ENCODE results near the gene RANBP1. TPM values are rescaled to one million over a fixed set of nuclear protein-coding genes. Genes with fewer than 3 reads are reported as not detected.

Gene RANBP1
- total and polyA plus RNA-seq, 9 of the 15 experiments (the other 6 are each of a cell fraction or from before 2014, with no cell fraction given), result 162 to 2,891 (median 1,289) TPM

DNA sequence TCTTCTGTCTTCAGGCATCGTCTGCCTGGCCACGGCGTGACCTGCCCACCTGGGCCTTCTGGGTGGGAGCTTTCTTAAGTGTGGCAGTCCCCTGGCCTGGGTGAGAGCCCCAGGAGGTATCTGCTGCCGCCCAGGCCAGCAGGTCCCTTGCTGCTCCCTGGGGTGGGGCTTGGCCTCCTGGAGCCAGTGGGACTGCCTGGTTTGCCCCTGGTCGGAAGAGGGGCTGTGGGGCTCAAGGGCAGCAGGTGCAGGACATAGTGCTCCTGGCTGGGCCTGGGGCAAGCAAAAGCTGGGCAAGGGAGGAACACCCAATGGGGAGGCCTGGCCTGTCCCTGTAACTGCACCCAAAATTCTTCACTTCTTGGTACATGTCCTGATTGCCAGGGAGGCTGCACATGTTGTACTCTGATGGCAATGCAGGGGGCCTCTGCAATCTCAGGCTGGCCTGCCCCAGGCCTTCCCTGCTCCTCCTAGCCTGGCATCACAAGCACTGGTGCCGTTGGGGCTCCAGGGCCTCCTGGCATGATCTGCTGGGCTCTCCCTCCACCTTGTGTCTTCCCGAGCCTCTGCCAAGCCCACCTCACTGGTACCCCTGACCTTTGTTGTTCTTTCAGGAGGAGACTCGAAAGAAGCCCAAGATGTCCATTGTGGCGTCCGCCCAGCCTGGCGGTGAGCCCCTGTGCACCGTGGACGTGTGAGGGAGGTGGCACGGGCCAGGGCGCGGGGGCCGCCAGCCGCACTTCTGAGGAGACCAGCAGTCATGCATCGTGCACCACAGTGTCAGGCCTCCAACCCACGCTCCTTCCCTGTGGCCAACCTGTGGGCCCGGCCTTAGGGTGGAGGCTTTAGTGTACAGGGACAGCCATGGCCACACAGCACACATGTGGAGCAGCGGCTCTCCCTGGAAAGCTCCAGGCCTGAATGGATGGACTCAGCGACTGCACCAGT lies 6.2 kb upstream of the RANBP1 start (continued):
- TF ChIP-seq, protein P1, sequence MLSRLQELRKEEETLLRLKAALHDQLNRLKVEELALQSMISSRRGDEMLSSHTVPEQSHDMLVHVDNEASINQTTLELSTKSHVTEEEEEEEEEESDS (CRISPR knock-in tag; IDR thresholded peaks at IDR 0.05), result no peak
- TF ChIP-seq CAMTA2 (CRISPR knock-in tag; conservative IDR thresholded peaks at IDR 0.05), result no peak; the same call in 1 of the 2 replicates
- TF ChIP-seq TBP (optimal IDR thresholded peaks at IDR 0.05; ENCODE audit: low read depth, low read length), result no peak
- TF ChIP-seq IRF2 (CRISPR knock-in tag; IDR thresholded peaks at IDR 0.05), result no peak
- no peak for TF ChIP-seq STAG1 (CRISPR knock-in tag; IDR thresholded peaks at IDR 0.05; ENCODE audit: borderline replicate concordance)
- no peak for TF ChIP-seq NCOR1 (IDR thresholded peaks at IDR 0.05)
- no peak for TF ChIP-seq CREM (IDR thresholded peaks at IDR 0.05; ENCODE audit: low read depth)
- TF ChIP-seq, protein P2, sequence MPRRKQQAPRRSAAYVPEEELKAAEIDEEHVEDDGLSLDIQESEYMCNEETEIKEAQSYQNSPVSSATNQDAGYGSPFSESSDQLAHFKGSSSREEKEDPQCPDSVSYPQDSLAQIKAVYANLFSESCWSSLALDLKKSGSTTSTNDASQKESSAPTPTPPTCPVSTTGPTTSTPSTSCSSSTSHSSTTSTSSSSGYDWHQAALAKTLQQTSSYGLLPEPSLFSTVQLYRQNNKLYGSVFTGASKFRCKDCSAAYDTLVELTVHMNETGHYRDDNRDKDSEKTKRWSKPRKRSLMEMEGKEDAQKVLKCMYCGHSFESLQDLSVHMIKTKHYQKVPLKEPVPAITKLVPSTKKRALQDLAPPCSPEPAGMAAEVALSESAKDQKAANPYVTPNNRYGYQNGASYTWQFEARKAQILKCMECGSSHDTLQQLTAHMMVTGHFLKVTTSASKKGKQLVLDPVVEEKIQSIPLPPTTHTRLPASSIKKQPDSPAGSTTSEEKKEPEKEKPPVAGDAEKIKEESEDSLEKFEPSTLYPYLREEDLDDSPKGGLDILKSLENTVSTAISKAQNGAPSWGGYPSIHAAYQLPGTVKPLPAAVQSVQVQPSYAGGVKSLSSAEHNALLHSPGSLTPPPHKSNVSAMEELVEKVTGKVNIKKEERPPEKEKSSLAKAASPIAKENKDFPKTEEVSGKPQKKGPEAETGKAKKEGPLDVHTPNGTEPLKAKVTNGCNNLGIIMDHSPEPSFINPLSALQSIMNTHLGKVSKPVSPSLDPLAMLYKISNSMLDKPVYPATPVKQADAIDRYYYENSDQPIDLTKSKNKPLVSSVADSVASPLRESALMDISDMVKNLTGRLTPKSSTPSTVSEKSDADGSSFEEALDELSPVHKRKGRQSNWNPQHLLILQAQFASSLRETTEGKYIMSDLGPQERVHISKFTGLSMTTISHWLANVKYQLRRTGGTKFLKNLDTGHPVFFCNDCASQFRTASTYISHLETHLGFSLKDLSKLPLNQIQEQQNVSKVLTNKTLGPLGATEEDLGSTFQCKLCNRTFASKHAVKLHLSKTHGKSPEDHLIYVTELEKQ (CRISPR knock-in tag; IDR thresholded peaks at IDR 0.05), result no peak
- TF ChIP-seq, protein P3, sequence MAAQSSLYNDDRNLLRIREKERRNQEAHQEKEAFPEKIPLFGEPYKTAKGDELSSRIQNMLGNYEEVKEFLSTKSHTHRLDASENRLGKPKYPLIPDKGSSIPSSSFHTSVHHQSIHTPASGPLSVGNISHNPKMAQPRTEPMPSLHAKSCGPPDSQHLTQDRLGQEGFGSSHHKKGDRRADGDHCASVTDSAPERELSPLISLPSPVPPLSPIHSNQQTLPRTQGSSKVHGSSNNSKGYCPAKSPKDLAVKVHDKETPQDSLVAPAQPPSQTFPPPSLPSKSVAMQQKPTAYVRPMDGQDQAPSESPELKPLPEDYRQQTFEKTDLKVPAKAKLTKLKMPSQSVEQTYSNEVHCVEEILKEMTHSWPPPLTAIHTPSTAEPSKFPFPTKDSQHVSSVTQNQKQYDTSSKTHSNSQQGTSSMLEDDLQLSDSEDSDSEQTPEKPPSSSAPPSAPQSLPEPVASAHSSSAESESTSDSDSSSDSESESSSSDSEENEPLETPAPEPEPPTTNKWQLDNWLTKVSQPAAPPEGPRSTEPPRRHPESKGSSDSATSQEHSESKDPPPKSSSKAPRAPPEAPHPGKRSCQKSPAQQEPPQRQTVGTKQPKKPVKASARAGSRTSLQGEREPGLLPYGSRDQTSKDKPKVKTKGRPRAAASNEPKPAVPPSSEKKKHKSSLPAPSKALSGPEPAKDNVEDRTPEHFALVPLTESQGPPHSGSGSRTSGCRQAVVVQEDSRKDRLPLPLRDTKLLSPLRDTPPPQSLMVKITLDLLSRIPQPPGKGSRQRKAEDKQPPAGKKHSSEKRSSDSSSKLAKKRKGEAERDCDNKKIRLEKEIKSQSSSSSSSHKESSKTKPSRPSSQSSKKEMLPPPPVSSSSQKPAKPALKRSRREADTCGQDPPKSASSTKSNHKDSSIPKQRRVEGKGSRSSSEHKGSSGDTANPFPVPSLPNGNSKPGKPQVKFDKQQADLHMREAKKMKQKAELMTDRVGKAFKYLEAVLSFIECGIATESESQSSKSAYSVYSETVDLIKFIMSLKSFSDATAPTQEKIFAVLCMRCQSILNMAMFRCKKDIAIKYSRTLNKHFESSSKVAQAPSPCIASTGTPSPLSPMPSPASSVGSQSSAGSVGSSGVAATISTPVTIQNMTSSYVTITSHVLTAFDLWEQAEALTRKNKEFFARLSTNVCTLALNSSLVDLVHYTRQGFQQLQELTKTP (IDR thresholded peaks at IDR 0.05; ENCODE audit: low read depth in 1 of 2, partially characterized antibody in 2 of 2), result no peak
- no peak for TF ChIP-seq CBX3 (IDR thresholded peaks at IDR 0.05; ENCODE audit: borderline replicate concordance in 1 of 2, low read length in 2 of 2)
- no peak; a peak in 1 of 6 replicates for TF ChIP-seq CTCF (IDR thresholded peaks at IDR 0.05 in 2 of 3, conservative IDR thresholded peaks at IDR 0.05 in 1 of 3; ENCODE audit: insufficient read depth in 2 of 3, low read depth in 1 of 3, low read length in 3 of 3)
- no peak for TF ChIP-seq FOS (IDR thresholded peaks at IDR 0.05; ENCODE audit: extremely low read depth, insufficient read length)
- peak; percentile 30; the same call in 1 of the 2 replicates for TF ChIP-seq KLF13 (tag; IDR thresholded peaks at IDR 0.05; ENCODE audit: borderline replicate concordance, low read depth)
- no peak for TF ChIP-seq ZNF408 (CRISPR knock-in tag; IDR thresholded peaks at IDR 0.05; ENCODE audit: low read depth)
- TF ChIP-seq ZNF766 (CRISPR knock-in tag; conservative IDR thresholded peaks at IDR 0.05), result no peak
- TF ChIP-seq DIDO1 (tag; IDR thresholded peaks at IDR 0.05; ENCODE audit: low read depth), result no peak
- no peak for TF ChIP-seq HDGF (IDR thresholded peaks at IDR 0.05)

Data from K562 (cell line).